Measurements from ENCODE around the gene FAM229A.
"Not testable (repeated sequence)": the region's sequence is repeated elsewhere in the genome, so short reads cannot be mapped to it uniquely, and the experiment has no call there.

Gene FAM229A, protein sequence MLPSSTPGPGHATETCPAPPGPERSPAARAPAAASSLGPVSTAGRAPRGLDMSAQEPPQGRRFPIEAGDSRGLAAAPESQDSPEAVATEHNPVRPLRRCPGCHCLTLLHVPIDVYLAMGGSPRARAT

DNA sequence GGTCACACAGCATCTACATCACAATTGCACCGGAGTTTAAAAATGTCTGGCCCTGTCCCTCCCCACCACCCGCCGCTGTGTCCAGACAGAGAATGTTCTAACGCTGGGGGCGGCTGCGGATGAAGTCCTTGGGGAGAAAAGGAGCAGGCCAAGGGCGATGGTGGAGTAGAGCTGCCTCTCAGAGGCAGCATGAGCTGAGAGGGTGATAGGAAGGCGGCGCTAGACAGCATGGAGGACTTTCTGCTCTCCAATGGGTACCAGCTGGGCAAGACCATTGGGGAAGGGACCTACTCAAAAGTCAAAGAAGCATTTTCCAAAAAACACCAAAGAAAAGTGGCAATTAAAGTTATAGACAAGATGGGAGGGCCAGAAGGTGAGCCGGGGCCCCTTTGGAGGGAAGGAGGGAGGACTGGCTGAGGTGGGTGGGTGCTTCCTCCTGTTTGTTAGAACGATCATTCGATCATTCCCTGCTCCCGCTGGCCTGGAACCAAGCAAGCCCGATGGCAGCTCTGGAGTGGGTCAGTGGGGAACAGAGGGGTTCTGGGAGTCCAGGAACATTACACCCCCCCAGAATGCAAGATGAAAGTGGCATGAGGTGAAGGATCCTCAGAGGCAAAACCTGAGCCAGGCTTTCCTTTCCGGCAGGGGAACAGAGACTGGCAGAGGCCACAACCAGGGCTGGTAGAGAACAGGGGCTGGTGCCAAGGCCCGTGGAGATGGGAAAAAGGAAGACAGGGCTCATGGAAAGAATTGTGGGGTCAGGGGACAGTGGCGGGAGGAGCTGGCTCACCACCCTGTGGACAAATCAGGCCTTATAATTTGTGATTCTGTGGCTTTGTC lies at the start of gene FAM229A, which contains the start of gene TSSK3:
Gene FAM229A (minus strand): TSS at position 12 of the 840 bp plus-strand sequence. CDS start 394 bp downstream, outside the sequence.
Gene TSSK3 (plus strand): TSS at position 66 of the 840 bp plus-strand sequence. CDS start 163 bp downstream, at position 229.
- DNase-seq (ENCODE audit: low spot score), result no peak

DNA sequence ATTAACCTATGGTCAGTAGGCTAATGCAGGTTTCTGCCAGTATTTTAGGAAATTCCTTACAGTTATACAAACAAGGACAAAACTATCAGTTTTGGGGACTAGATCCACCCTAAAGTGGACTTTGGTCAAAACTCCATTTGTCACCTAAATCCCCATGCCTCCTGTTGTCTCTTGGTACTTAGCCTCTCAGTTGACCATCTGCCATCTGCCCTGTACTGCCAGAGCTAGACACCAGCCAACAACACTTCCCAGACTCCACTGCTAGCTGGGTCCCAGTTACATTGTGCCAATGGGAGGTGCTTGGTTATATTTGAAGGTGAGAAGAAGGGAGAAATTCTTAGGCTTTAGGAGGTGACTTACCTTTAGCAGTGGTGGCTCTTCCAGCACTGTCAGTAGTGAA lies 49.0 kb upstream of the FAM229A start:
- DNase-seq (ENCODE audit: low spot score), result no peak

DNA sequence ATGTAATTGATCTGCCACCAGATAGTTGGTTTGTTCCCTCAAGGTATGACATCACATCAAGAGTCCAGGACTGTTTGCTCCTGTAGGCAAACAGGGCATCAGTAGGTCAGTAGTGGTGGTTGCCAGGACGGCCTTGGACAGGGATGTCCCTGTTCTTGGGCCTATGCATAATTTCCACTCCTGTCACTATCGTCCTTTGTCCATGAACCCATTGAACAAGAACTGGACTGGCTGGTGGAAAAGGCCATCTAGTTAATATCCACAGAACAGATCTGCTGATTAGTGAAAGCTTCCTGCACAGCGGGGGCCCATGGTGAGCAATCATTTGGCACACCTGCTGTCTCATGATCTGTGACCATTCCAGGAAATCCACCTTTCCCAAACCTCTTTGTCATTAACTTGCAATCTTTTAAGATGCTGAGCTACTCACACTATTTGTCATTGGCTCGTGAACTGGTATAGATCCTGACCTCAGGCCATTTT lies 44.4 kb upstream of the FAM229A start:
- no peak for DNase-seq (ENCODE audit: low spot score)

DNA sequence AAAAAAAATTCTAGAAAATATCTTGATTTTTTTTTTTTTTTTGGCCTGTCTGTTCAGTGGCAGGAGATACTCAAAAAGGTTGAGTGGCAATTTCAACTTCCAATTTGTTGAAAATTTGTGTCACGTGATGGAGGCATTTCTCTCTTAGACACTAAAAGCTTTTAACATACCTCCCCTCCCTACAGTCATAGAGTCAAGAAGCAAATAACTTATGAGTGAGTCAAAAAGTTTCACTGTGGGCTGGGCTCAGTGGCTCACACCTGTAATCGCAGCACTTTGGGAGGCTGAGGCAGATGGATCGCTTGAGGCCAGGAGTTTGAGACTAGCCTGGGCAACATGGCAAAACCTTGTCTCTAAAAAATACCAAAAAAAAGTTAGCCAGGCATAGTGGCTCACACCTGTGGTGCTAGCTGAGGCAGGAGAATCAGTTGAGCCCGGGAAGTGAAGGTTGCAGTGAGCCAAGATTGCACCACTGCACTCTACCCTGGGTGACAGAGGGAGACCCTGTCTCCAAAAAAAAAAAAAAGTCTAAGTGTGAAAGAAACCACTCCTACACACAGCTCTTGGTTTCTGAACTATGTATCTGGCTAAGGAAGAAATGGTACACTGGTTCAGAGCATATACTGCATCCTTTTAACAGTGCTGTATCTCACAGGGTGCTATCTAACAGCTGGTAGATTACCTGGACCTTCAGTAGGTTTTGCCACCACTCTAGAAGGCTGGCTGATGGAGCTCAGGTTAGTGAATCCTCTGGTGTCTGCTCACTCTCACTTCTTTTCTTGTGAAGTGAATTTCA lies 43.6 kb upstream of the FAM229A start:
- no peak for DNase-seq (ENCODE audit: low spot score)

DNA sequence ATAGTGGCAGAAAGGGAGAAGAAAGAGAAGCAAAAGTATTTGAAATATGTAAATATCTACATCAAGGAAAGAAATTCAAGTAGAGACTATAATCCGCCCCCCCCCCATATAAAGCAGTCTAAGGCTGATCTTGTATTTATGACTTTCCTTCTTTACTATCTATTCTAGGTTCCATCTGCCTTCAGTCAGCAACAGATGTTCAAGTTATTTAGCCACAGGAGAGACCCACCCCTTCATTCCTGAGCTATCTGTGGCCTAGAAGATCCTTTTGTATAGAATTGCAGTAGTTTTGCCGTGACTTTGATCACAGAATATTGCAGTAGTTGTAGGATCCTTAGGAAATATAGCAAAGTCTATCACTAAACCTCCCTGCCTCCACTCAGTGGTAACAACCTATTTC lies 42.7 kb upstream of the FAM229A start:
- DNase-seq (ENCODE audit: low spot score), result no peak

DNA sequence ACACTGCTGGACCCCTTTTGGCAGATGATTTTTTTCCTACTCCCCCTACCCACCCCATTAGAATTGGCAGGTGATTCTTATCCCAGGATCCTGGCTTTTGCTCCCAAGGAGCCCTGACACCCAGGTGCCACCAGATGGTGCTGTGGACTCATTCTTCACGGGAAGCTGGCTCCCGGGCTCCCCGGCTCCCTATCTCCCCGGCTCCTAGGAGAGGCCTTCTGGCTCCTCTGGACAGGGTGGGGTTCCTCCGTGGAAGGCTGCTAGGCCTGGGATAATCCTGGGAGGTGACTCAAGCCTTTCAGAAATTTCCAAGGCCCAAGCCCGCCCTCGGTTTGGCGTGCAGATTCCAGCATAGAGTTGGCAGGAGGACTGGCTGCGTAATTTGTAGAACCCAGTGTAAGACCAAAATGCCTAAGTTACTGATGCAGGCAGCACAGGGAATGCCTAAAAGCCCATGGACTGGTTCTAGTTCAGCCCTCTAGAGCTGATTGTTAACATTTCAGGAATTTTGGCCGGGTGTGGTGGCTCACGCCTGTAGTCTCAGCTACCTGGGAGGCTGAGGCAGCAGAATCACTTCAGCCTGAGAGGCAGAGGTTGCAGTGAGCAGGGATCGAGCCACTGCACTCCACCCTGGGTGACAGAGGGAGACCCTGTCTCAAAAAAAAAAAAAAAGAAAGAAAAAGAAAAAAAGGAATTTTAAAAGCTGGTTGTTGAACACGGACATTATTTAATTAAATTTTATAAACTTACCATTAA lies 38.8 kb upstream of the FAM229A start:
- peak; percentile 67 for DNase-seq (ENCODE audit: low spot score)

DNA sequence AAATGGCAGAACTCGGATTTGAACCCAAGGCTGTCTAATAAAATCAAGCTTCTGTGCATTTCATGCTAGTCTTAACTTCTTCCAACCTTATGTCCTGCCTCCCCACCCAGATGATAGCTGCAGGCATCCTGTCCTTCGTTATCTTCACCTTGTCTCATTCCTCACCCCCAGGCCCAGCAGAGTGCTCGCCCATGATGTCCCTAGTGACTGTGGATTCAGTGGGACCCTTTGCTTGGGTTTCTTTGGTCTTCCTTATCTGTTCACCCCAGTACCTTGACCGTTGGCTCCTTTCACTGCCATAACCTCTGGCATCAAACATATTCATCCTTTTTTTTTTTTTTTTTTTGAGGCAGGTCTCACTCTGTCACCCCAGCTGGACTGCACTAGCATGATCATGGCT lies 37.6 kb upstream of the FAM229A start:
- DNase-seq (ENCODE audit: low spot score), result no peak

DNA sequence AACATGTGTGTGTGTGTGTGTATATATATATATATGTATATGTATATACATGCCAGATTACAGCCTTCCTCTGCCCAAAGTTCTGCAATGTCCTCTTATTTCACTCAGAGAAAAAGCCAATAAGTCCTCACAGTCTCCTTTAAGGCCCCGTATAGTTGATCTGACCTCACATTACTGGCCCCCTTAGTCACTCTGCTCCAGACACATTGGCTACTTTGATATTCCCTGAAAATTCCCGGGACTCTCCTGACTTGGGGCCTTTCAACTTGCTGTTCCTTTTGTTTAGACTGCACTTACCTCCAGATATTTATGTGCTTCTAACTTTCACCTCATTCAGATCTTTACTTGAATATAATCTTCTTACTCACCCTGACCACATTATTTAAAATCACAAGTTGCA lies 36.1 kb upstream of the FAM229A start:
- DNase-seq (ENCODE audit: low spot score), result no peak

DNA sequence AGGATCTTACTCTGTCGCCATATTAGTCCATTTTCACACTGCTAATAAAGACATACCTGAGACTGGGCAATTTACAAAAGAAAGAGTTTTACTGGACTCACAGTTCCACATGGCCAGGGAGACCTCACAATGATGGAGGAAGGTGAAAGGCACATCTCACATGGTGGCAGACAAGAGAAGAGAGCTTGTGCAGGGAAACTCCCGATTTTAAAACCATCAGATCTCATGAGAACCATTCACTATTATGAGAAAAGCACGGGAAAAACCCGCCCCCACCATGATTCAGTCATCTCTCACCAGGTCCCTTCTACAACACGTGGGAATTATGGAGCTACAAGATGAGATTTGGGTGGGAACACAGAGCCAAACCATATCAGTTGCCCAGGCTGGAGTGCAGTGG lies 34.2 kb upstream of the FAM229A start:
- not testable (repeated sequence) for DNase-seq (ENCODE audit: low spot score)

DNA sequence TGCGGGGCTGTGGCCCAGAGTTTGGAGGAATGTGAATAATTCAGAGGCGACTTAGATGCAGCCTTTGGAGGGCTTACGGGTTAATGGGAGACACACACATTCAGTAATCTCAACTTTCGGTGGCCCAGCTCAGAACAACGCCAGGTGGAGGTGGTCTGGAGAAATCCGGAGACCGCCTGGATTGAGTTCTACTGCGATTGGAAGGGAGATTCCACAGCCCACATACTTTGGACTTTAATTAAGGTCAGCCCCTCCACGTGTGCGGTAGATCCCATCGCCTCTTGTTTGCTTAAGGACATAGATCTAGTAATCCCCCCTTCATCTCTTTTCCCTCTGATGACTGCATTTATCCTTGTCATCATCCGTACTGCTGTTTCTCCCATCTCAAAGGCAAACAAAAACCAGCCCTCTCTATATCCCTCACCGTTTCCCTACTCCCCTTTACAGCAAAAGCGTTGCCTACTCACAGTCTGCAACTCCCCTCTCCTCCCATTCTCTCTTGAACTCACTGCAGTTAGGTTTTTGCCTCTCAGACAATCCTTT lies 32.7 kb upstream of the FAM229A start:
- peak; percentile 34 for DNase-seq (ENCODE audit: low spot score)

DNA sequence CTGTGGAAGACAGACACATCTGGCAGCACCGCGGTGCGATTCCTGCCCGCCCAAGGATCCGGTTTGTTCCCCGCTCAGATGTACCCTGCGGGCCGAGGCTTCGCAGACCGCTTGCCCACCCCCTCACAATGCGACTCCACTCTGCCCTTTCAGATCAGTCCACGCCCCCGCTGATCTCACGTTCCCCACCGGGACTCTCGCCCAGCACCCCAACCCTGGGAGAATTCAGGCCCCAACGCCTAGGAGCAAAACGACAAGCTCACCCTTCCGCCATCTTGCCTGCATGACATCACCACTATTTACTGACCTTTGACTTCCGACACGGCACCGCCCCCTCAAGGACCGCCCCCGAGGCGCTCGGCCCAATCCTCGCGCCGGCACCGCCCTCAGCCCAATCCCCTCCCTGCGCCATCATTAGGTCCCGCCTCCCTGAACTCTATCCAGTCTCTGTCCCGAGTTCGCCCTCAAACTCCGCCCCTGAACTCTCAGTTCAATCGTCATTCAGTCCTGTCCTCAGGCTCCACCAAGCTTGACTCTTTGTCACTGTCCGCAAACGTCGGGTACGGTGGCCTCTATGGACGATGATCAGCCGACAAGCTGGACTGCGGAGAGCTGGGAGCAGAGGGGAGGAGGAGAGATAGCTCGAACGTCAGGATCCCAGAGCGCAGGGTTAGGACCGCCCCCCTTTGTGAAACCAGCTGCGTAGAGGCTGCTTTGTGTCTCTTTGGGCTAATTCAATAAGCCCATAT lies 32.0 kb upstream of the FAM229A start, which contains the start of gene BSDC1:
Gene BSDC1 (minus strand): TSS at position 301 of the 749 bp plus-strand sequence. CDS start 27 bp downstream, at position 274.
- DNase-seq (ENCODE audit: low spot score), result peak; percentile 99

DNA sequence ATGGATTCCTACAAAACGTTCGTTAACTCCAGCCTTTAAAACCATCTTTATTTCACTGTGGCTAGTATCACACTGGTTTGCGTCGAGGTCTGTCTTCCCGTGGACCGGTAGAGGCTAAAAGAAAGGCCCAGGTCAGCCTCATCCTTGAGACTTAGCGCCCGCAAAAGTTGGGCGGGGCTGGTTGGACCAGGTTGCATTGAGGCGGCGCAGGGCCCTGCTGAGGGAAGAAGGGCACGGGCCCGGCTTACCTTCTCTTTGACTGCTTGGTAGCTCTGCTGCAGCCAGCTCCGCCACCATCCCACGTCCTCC lies 31.5 kb upstream of the FAM229A start:
- DNase-seq (ENCODE audit: low spot score), result no peak

DNA sequence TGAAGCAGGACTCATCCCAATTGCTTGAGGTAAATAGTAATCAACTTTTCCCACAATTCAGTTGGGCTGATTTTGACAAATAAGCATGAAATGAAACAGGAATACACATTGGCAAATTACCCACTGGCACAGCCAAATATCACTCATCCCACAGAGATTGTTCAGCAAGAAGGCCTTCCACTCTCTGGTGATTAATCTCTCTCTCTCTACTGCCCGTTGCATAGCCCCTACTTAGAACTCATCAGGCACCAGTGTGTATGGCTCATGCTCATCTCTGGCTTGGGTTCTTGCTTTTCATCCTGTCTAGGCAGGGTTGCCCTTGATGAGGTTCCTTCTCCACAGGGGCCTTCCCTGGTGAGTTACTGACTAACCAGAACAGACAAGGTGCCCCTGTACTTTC lies 30.9 kb upstream of the FAM229A start:
- DNase-seq (ENCODE audit: low spot score), result no peak

DNA sequence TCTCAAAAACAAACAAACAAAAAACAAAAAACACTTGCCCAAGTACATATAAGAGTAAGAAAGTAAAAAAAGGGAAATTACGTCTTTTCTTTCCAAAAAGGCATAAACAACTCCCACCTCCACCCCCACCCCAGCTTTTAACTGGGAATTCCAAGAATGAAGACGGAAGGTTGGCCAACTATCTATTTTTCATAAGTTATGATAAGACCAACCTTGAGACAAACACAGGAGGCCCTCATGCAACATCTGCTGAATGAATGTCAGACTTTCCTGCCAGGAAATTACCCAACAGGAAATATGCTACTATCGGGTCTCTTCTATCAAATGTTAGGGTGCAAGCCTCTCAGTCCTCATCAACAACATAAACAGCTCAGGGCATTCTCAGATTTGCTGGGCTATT lies 30.0 kb upstream of the FAM229A start:
- no peak for DNase-seq (ENCODE audit: low spot score)

DNA sequence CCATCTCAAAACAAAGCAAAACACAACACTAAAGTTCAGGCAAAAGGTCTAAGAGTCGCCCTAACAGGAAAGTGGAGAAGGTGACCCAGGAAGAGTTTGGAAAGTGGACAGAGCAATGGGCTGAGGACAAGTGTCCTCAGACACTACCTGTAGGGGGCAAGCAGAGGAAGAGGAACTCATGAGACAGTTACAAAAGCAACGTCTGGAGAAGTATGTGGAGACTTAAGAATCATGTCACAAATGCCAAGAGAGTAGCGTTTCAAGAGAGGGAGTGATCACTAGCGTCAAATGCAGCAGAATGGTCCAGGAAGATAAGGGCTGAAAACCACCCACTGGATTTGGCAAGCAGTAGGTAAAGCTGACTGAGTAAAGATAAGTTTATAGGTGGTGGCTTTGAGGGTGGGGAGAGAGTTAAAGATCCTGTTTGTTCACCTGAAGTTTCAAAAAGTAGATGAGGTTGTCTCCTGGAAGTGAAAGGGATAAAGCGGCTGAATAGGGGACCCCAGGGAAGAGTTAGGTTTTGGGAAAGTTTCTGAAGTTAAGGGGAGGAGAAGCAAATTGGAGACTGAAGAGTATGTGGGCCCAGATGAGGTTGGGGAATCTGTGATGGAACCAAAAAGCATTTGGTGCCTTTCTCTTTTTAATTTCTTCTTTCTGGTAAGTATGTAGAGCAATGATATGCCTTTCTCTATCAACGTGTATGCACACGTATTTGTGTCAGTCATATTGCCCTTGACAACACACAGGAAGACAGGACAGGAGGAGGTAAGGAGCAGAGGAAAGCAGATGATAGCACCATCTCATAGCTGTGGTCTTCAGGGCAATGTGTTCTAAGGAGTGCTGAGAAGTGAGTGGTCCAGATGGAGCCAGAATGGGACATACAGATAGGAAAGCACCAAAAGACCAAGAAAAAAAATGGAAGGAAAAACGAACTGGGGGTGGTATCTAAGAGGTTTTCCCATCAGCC lies 28.9 kb upstream of the FAM229A start:
- no peak for DNase-seq (ENCODE audit: low spot score)

DNA sequence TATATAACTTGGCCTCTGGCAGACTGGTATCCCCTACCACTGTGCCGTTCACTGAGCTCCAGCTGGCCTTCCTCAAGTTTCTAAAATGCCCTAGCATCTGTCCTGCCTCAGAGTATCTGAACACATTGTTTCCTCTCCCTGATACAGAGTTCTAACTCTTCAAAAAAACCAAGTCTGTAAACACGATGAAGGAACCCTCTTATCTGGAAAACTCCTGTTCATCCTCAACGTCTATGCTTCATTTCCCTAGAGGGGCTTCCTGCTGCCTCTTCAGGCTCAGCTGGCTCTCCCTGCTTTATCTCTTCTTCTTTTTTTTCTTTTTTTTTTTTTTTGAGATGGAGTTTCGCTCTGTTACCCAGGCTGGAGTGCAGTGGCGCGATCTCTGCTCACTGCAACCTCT lies 26.4 kb upstream of the FAM229A start:
- DNase-seq (ENCODE audit: low spot score), result no peak

DNA sequence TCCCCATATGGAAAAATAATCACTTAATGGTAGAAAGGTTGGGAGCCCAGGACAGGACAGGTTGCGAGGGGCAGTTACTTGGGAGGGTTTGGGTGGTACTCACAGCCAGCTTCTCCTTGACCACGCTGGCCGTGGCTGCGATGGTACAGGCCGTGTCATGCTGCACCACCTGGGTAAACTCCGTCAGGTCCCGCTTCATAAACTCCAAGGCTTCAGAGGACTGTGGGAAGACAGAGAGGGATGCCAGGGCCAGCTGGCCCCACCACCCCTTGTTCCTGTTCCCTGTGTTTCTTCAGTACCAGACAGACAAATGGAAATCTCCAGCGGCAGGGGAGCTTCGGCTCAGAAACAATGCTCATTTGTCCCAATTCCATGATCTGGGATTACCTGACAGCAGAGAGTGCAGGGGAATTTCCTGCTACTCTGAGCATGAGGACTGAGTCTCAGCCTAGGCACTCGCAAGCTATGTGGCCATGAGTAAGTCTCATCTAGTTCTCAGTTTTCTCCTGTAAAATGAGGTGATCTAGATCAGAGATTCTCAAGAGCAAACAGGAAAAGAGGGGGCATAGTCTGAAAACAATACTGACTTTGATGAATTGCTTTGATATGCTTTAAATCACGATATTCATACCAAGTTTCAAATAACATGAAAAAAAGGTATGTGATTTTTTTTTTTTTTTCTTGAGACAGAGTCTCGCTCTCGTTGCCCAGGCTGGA lies 24.5 kb upstream of the FAM229A start:
- no peak for DNase-seq (ENCODE audit: low spot score)

DNA sequence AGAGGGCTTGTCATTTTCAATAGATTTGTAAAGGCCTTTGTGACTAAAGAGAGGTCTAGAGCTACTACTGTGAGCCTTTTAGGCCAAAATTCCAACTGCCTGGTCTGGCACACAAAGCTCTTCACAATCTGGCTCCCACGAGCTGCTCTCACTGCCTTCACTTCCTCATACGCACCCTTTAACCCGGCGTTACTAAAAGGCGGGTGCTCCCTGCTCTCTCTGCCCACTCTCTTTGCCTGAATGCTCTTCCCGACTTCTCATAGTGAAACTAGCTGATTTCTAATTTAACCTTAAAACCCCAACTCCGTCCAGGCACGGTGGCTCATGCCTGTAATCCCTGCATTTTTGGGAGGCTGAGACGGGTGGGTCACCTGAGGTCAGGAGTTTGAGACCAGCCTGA lies 17.8 kb upstream of the FAM229A start:
- DNase-seq (ENCODE audit: low spot score), result no peak

Data from kidney capillary endothelial cell (primary cell).